ENCODE measurements around the gene L3MBTL4.
"Not testable (repeated sequence)": the region's sequence is repeated elsewhere in the genome, so short reads cannot be mapped to it uniquely, and the experiment has no call there.

GRCh38 chr18:6135029-6135428 lies 279.7 kb downstream of the L3MBTL4 start:
- not testable (repeated sequence) for TF ChIP-seq CTCF (IDR thresholded peaks at IDR 0.05); YY1 (IDR thresholded peaks at IDR 0.05; ENCODE audit: low read depth); RFX5 (IDR thresholded peaks at IDR 0.05; ENCODE audit: low read length); EZH2phosphoT487 (IDR thresholded peaks at IDR 0.05; ENCODE audit: borderline replicate concordance, low read depth); MAX (IDR thresholded peaks at IDR 0.05; ENCODE audit: low read depth); PBX3 (IDR thresholded peaks at IDR 0.05)

All from SK-N-SH (cell line).